ENCODE data around the gene POLR3GL.
"Not testable (repeated sequence)": the region's sequence is repeated elsewhere in the genome, so short reads cannot be mapped to it uniquely, and the experiment has no call there.

POLR3GL gene

GRCh38 chr1:146020058-146021049 lies 55.9 kb downstream of the POLR3GL start:
- no peak for FAIRE-seq

GRCh38 chr1:146021050-146021445 lies 56.6 kb downstream of the POLR3GL start:
- FAIRE-seq (no peak), DNase-seq (ENCODE audit: insufficient read length, low spot score) (no peak)
- TF ChIP-seq POLR2A (IDR thresholded peaks at IDR 0.05; ENCODE audit: low read depth, low read length), result no peak

More at GRCh38 chr1:146020058-146021049, 55.9 kb downstream of the POLR3GL start:
- no peak for TF ChIP-seq POLR2A (IDR thresholded peaks at IDR 0.05; ENCODE audit: low read depth, low read length)
- no peak for DNase-seq (ENCODE audit: insufficient read length, low spot score)

- TF ChIP-seq POLR2A (IDR thresholded peaks at IDR 0.05; ENCODE audit: low read depth, low read length), result no peak
- FAIRE-seq (no peak), DNase-seq (ENCODE audit: insufficient read length, low spot score) (no peak)
Measured at GRCh38 chr1:146021622-146022402, 57.3 kb downstream of the POLR3GL start, which contains the start of gene HJV. Gene HJV (minus strand): TSS chr1:146021735. CDS start chr1:146020231, 1,504 bp downstream.

GRCh38 chr1:146022403-146023127 lies 58.1 kb downstream of the POLR3GL start:
- FAIRE-seq (no peak), DNase-seq (ENCODE audit: insufficient read length, low spot score) (no peak)
- TF ChIP-seq POLR2A (IDR thresholded peaks at IDR 0.05; ENCODE audit: low read depth, low read length), result no peak

- not testable (repeated sequence) for FAIRE-seq; DNase-seq (ENCODE audit: insufficient read length, low spot score)
Measured at GRCh38 chr1:146025787-146026495, 61.5 kb downstream of the POLR3GL start.

- not testable (repeated sequence) for FAIRE-seq; DNase-seq (ENCODE audit: insufficient read length, low spot score)
Measured at GRCh38 chr1:146026650-146027049, 62.2 kb downstream of the POLR3GL start.

Data from H54 (cell line).